Kidney (tissue), 14 donors: Measurements from ENCODE around the gene SCN2B. TPM values are rescaled to one million over a fixed set of nuclear protein-coding genes. Genes with fewer than 3 reads are reported as not detected.

Experiments used
- DNase-seq, 5 donors: peaks; one replicate each; pipeline ENCODE4 v3.0.0-alpha.2; 2013 to 2020
- FAIRE-seq: peaks from 2 replicates; lab custom pipeline; 2012; peaks lifted over from hg19 to GRCh38; lab: Jason Lieb, UNC
- H3K27ac ChIP-seq, 2 donors: one replicate each; pipeline ENCODE4 v1.7.0; 2013; ENCODE audit warnings: low read depth in 2 of 2, low read length in 2 of 2, inconsistent platforms in 1 of 2
- H3K27me3 ChIP-seq: one replicate; pipeline ENCODE4 v1.7.1; 2013; ENCODE audit warnings: low read length, inconsistent platforms; ENCODE audit not compliant: control insufficient read depth, insufficient read depth
- H3K36me3 ChIP-seq, 3 donors: one replicate each; pipeline versions ENCODE4 v1.7.0 to v1.7.1; 2013; ENCODE audit warnings: low read length in 3 of 3, control low read depth in 1 of 3, inconsistent platforms in 1 of 3; ENCODE audit not compliant: insufficient read depth in 3 of 3, control insufficient read depth in 2 of 3
- H3K4me1 ChIP-seq, 3 donors: one replicate each; pipeline versions ENCODE4 v1.7.0 to v1.7.1; 2013; ENCODE audit warnings: low read length in 3 of 3, inconsistent platforms in 1 of 3, low read depth in 1 of 3; ENCODE audit not compliant: control insufficient read depth in 2 of 3, insufficient read depth in 2 of 3
- H3K4me3 ChIP-seq, 3 donors: one replicate each; pipeline versions ENCODE4 v1.7.0 to v1.8.1; 2013; ENCODE audit warnings: low read length in 3 of 3, control low read depth in 1 of 3, inconsistent platforms in 1 of 3
- H3K9ac ChIP-seq, 3 donors: one replicate each; pipeline versions ENCODE4 v1.7.0 to v1.7.1; 2013; ENCODE audit warnings: low read length in 3 of 3, control low read depth in 1 of 3, inconsistent platforms in 1 of 3
- H3K9me3 ChIP-seq, 3 donors: one replicate each; pipeline versions ENCODE4 v1.7.0 to v1.7.1; 2013; ENCODE audit warnings: low read length in 3 of 3, control low read depth in 1 of 3, inconsistent platforms in 1 of 3; ENCODE audit not compliant: control insufficient read depth in 2 of 3, insufficient read depth in 1 of 3
- CTCF ChIP-seq: IDR thresholded peaks from 3 replicates; pipeline ENCODE4 v1.5.1; 2012; ENCODE audit warnings: mild to moderate bottlenecking, moderate library complexity, borderline replicate concordance; ENCODE audit not compliant: insufficient read depth; ENCODE audit errors: extremely low read depth
- intact Hi-C: fragments of 100-400 bp; cut with DNase I; formaldehyde crosslinking; loops from one replicate; pipeline ENCODE4 v1.11.1; 2022
- polyA plus RNA-seq: library from polyadenylated mRNA; stranded (reverse); fragments of 350-450 nt; fragmentation: Illumina TruSeq; extraction: RNeasy Lipid Tissue Mini Kit (QIAGEN cat#74804); gene quantifications from one replicate; pipeline ENCODE4 v1.2.3, GENCODE V29; 2014; ENCODE audit warnings: low read depth, low replicate concordance; ENCODE audit not compliant: insufficient read depth
- total RNA-seq: library from RNA; stranded (reverse); fragmentation: NEBNext Ultra II Directional; extraction: Animal tissue kit (Norgen Biotek cat#: 25700); gene quantifications from one replicate; pipeline ENCODE4 v1.2.1, GENCODE V29; 2021
- donor health status: control.
- donor health status: control.
- donor health status: control.
- donor health status: control.
- donor health status: control.
- donor health status: DM: yes; HTN: yes; CAD: no.
- donor health status: Normal renal cell carcinoma (clear cell type).

The SCN2B gene
- total and polyA plus RNA-seq, 2 donors from 2014 or later, result 0.25 to 0.54 TPM

DNA sequence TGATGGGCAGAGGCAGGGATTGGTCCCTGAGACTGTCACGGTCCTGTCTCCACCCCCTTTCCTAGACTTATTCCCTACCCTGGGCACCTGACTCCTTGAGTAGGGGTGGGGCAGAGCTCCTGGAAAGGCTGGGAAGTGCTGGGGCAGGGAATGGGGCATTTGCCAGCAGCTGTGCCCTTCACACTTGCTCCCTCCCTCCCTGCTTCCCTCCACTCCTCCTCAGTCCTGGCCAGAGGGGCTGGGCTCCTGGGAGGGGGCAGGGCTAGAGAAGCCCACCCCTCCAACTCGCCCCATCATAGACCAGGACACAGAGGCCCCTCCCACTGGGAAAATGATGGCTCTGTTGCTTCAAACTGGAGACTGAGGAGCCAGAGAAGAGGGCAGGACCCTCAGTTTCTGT, 11.6 kb downstream of the SCN2B start:
- no peaks in the 10 kb centered on the region for H3K4me1 ChIP-seq
- H3K9ac ChIP-seq, result no peak overlapping the region
- H3K4me3 ChIP-seq, result no peak overlapping the region
- H3K9me3 ChIP-seq, result no peaks in the 10 kb centered on the region
- no peak for DNase-seq
- no peaks in the 10 kb centered on the region for H3K27me3 ChIP-seq
- no peak for TF ChIP-seq CTCF
- intact Hi-C loops, result no loop called here
- H3K27ac ChIP-seq, result no peak overlapping the region
- H3K36me3 ChIP-seq, result no peaks in the 10 kb centered on the region
- FAIRE-seq, result no peak

DNA sequence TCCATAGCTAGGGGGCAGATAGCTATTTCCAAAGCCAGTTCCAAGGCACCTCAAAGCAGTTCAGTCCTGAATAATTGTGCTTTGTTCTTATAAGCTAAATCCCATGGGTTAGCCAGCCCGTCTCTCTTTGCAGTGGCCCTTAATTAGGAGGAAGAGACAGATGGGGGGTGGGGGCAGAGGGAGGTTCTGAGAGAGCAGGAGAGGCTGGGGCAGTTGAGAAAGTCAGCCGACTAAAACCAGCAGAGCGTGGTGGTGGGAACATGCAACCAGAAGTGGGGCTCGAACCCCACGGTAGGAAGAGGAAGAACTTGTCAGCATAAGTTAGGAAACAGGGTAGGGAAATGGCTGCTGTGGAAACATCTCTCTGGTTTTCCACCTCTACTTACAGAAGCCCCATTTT, 12.9 kb downstream of the SCN2B start:
- DNase-seq (no peak), FAIRE-seq (no peak)
- no peak for TF ChIP-seq CTCF
- Histone ChIP-seq H3K9ac (no peak overlapping the region), H3K4me1 (no peaks in the 10 kb centered on the region), H3K9me3 (no peaks in the 10 kb centered on the region), H3K4me3 (no peak overlapping the region), H3K27ac (no peak overlapping the region), H3K27me3 (no peaks in the 10 kb centered on the region), H3K36me3 (no peaks in the 10 kb centered on the region)
- intact Hi-C loops, result no loop called here

- Histone ChIP-seq H3K27ac (no peak overlapping the region), H3K4me1 (no peaks in the 10 kb centered on the region), H3K9me3 (no peaks in the 10 kb centered on the region), H3K9ac (no peak overlapping the region), H3K36me3 (no peaks in the 10 kb centered on the region), H3K4me3 (no peak overlapping the region), H3K27me3 (no peaks in the 10 kb centered on the region)
- FAIRE-seq, result no peak
- intact Hi-C loops, result no loop called here
- no peak for DNase-seq
- no peak for TF ChIP-seq CTCF
These were observed 13.6 kb downstream of the SCN2B start for GRCh38 chr11:118162846-118163245.

DNA sequence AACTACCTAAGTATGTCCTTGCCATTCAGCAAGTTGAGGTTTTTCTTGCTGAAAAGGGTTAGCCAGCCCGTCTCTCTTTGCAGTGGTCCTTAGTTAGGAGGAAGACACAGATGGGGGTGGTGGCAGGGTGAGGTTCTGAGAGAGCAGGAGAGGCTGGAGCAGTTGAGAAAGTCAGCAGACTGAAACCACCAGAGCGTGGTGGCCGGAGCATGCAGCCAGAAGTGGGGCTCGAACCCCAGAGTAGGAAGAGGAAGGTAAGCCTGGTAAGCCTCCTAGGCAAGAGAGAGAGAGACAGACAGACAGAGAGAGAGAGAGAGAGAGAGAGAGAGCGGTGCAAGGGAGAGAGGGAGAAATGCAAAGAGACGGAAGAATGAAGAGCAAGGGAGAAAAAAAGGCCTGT, 14.7 kb downstream of the SCN2B start:
- no peaks in the 10 kb centered on the region for H3K36me3 ChIP-seq
- H3K4me1 ChIP-seq, result no peaks in the 10 kb centered on the region
- H3K27ac ChIP-seq, result no peak overlapping the region
- FAIRE-seq (no peak), DNase-seq (no peak)
- H3K9ac ChIP-seq, result no peak overlapping the region
- no peak for TF ChIP-seq CTCF
- H3K4me3 ChIP-seq, result no peak overlapping the region
- H3K27me3 ChIP-seq, result peaks cover 3% of the 10 kb centered on the region
- H3K9me3 ChIP-seq, result no peaks in the 10 kb centered on the region
- intact Hi-C loops, result no loop called here
